Activated CD8-positive, alpha-beta memory T cell treated with anti-CD3 and anti-CD28 coated beads for 36 hours (primary cell): ENCODE results near the gene ZNF282. TPM values are rescaled to one million over a fixed set of nuclear protein-coding genes. Genes with fewer than 3 reads are reported as not detected.
"Not testable (repeated sequence)": the region's sequence is repeated elsewhere in the genome, so short reads cannot be mapped to it uniquely, and the experiment has no call there.

Source experiments
- CTCF ChIA-PET: fragments of 350-600 bp; sonication (Branson Sonifier 250); formaldehyde crosslinking; loops from one replicate; lab custom pipeline; 2021; ENCODE audit warnings: antibody characterized with exemption; lab: Charles Lee
- POLR2A ChIA-PET: fragments of 350-600 bp; sonication (Branson Sonifier 250); formaldehyde crosslinking; loops from one replicate; lab custom pipeline; 2021; ENCODE audit warnings: antibody characterized with exemption; lab: Charles Lee
- total RNA-seq, 2 experiments: library from RNA; stranded (reverse); gene quantifications; one replicate each; pipeline ENCODE4 v1.2.3, GENCODE V29; 2021

ZNF282 gene
- total RNA-seq, 2 experiments from 2014 or later = 31.8 to 35.8 TPM

GRCh38 chr7:149267733-149268132 is 72.4 kb downstream of the ZNF282 start:
- ChIA-PET POLR2A (no interaction called here), CTCF (no interaction called here)

- POLR2A ChIA-PET = not testable (repeated sequence)
- CTCF ChIA-PET = interaction anchor here (1.5 kb wide), 1 partner anchor 10 kb away, joined by 3 read pairs; no protein-coding TSS in a partner anchor
Measured at GRCh38 chr7:149274424-149274823, 79.1 kb downstream of the ZNF282 start.

Other genes with a start within 250 kb of the ZNF282 start
- 10 to 100 TPM; 97.8 to 99.4 TPM for gene PDIA4, start 167.0 kb upstream of the ZNF282 start, total RNA-seq
- gene ZNF786, start 104.8 kb upstream of the ZNF282 start, total RNA-seq = 1 to 10 TPM; 7.3 to 7.5 TPM
- gene ZNF425, start 69.2 kb upstream of the ZNF282 start, total RNA-seq = 1 to 10 TPM in 1 of 2 experiments, under 1 TPM in 1; 0.99 to 1.4 TPM
- gene ZNF398, start 48.1 kb upstream of the ZNF282 start, total RNA-seq = 10 to 100 TPM; 12.5 to 13.1 TPM
- gene ZNF212, start 44.1 kb downstream of the ZNF282 start, total RNA-seq = 10 to 100 TPM; 14.0 to 14.9 TPM
- gene ZNF783, start 66.7 kb downstream of the ZNF282 start, total RNA-seq = 10 to 100 TPM; 18.7 to 20.3 TPM